Prostate gland (tissue), 2 donors: ENCODE data around the gene SLC37A1.

ENCODE experiments used
- CTCF ChIP-seq, 4 experiments: fragments of 200-600 bp in 2 of 4; fragments of 450-650 bp in 2 of 4; sonication (generic) in 2 of 4; IDR thresholded peaks; 1 replicate in 3 of 4; 2 replicates in 1 of 4; pipeline ENCODE4 v1.5.1; 2016 to 2019; ENCODE audit warnings: antibody characterized with exemption in 4 of 4, mild to moderate bottlenecking in 2 of 4, moderate library complexity in 2 of 4
- POLR2A ChIP-seq: fragments of 450-650 bp; IDR thresholded peaks from one replicate; pipeline ENCODE4 v1.6.1; 2016; ENCODE audit warnings: antibody characterized with exemption, mild to moderate bottlenecking
- POLR2AphosphoS5 ChIP-seq: sonication (generic); formaldehyde crosslinking; IDR thresholded peaks from one replicate; pipeline ENCODE4 v1.6.1; 2017; ENCODE audit warnings: antibody characterized with exemption

GRCh38 chr21:42467140-42467983, 46.3 kb upstream of the SLC37A1 start:
- TF ChIP-seq CTCF (IDR thresholded peaks at IDR 0.05) (peak in 3 of 4 experiments; percentile 23 to 45 (median 30)), POLR2A (no peak), POLR2AphosphoS5 (peak; percentile 37)
